Gastroesophageal sphincter (tissue), 3 donors: ENCODE results near the gene MORN4.

ENCODE experiments used
- EP300 ChIP-seq: sonication (generic); formaldehyde crosslinking; IDR thresholded peaks from one replicate; pipeline ENCODE4 v1.6.1; 2017; ENCODE audit warnings: antibody characterized with exemption, mild to moderate bottlenecking
- POLR2A ChIP-seq, 2 donors: fragments of 450-650 bp; IDR thresholded peaks; one replicate each; pipeline ENCODE4 v1.6.1; 2017; ENCODE audit warnings: antibody characterized with exemption in 2 of 2, mild to moderate bottlenecking in 2 of 2, moderate library complexity in 1 of 2
- TF ChIP-seq, protein P1 (sequence below), 4 experiments: fragments of 200-600 bp in 2 of 4; fragments of 450-650 bp in 2 of 4; sonication (generic) in 1 of 4; IDR thresholded peaks; one replicate each; pipeline ENCODE4 v1.5.1; 2017 to 2019; ENCODE audit warnings: antibody characterized with exemption in 4 of 4, mild to moderate bottlenecking in 2 of 4, moderate library complexity in 2 of 4

DNA sequence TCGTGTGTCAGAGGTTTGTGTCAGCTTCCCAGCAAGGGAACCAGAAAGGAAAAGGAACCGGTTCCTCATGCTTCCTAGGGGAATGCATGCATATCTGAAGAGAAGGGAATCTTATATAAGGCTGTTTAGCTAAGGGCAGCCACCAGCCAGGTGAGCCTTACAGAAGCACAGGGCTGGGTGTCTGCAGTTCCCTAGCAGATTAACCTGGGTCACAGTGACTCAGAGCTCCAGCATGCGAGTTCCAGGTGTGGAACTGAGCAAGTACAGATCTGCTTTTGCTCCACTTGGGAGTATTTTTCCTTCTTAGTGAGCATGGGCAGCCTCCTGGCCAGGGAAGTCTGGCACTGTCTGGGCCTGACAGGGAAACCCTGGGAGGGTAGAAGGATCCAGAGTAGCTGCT is 61.7 kb downstream of the MORN4 start:
- TF ChIP-seq POLR2A (IDR thresholded peaks at IDR 0.05) (no peak), EP300 (no peak)
- TF ChIP-seq, protein P1, sequence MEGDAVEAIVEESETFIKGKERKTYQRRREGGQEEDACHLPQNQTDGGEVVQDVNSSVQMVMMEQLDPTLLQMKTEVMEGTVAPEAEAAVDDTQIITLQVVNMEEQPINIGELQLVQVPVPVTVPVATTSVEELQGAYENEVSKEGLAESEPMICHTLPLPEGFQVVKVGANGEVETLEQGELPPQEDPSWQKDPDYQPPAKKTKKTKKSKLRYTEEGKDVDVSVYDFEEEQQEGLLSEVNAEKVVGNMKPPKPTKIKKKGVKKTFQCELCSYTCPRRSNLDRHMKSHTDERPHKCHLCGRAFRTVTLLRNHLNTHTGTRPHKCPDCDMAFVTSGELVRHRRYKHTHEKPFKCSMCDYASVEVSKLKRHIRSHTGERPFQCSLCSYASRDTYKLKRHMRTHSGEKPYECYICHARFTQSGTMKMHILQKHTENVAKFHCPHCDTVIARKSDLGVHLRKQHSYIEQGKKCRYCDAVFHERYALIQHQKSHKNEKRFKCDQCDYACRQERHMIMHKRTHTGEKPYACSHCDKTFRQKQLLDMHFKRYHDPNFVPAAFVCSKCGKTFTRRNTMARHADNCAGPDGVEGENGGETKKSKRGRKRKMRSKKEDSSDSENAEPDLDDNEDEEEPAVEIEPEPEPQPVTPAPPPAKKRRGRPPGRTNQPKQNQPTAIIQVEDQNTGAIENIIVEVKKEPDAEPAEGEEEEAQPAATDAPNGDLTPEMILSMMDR (IDR thresholded peaks at IDR 0.05) = no peak
